Skeletal muscle tissue (tissue), 4 donors: ENCODE results near the gene PLCL2. TPM values are rescaled to one million over a fixed set of nuclear protein-coding genes. Genes with fewer than 3 reads are reported as not detected.
A peak's percentile ranks its signal among the peaks of the same experiment; 100 is the strongest.

Source experiments
- H3K27ac ChIP-seq: one replicate; pipeline ENCODE4 v1.7.0; 2013; ENCODE audit warnings: mild to moderate bottlenecking, low read depth, low read length, inconsistent platforms
- H3K27me3 ChIP-seq, 3 donors: one replicate each; pipeline ENCODE4 v1.7.0; 2013; ENCODE audit warnings: low read length in 3 of 3; ENCODE audit not compliant: control insufficient read depth in 3 of 3, insufficient read depth in 3 of 3
- H3K36me3 ChIP-seq, 3 donors: one replicate each; pipeline ENCODE4 v1.7.0; 2013; ENCODE audit warnings: low read length in 3 of 3; ENCODE audit not compliant: control insufficient read depth in 3 of 3, insufficient read depth in 3 of 3
- H3K4me1 ChIP-seq, 3 donors: one replicate each; pipeline ENCODE4 v1.7.0; 2013; ENCODE audit warnings: low read length in 3 of 3, mild to moderate bottlenecking in 3 of 3; ENCODE audit not compliant: control insufficient read depth in 3 of 3, insufficient read depth in 3 of 3
- H3K4me3 ChIP-seq, 3 donors: one replicate each; pipeline ENCODE4 v1.7.0; 2013; ENCODE audit warnings: low read length in 3 of 3
- H3K9ac ChIP-seq, 3 donors: one replicate each; pipeline ENCODE4 v1.7.0; 2013; ENCODE audit warnings: low read length in 3 of 3, mild to moderate bottlenecking in 3 of 3, moderate library complexity in 2 of 3, low read depth in 1 of 3
- H3K9me3 ChIP-seq, 3 donors: one replicate each; pipeline ENCODE4 v1.7.0; 2013; ENCODE audit warnings: low read length in 3 of 3; ENCODE audit not compliant: control insufficient read depth in 3 of 3
- total RNA-seq: library from RNA; depleted of rRNA; stranded (reverse); fragments of >200 nt; gene quantifications from one replicate; pipeline ENCODE4 v1.2.3, GENCODE V29; 2014
- donor health status: Osteomylitis.

Gene PLCL2
- total RNA-seq, 1 donor from 2014 or later, result 83.5 TPM

- H3K27me3 ChIP-seq, result no peaks in the 10 kb centered on the region
- H3K9me3 ChIP-seq, result no peaks in the 10 kb centered on the region
- H3K9ac ChIP-seq, result peak overlapping the region in 1 of 3 donors; percentile 8
- H3K4me1 ChIP-seq, result peaks cover 10 to 12% (median 12%) of the 10 kb centered on the region in 3 donors
- peak overlapping the region; percentile 50 for H3K27ac ChIP-seq
- H3K4me3 ChIP-seq, result peak overlapping the region in 1 of 3 donors; percentile 11
- H3K36me3 ChIP-seq, result peaks cover 0 to 10% (median 8%) of the 10 kb centered on the region in 3 donors
Observed at GRCh38 chr3:17070161-17070959, 185.6 kb downstream of the PLCL2 start.

DNA sequence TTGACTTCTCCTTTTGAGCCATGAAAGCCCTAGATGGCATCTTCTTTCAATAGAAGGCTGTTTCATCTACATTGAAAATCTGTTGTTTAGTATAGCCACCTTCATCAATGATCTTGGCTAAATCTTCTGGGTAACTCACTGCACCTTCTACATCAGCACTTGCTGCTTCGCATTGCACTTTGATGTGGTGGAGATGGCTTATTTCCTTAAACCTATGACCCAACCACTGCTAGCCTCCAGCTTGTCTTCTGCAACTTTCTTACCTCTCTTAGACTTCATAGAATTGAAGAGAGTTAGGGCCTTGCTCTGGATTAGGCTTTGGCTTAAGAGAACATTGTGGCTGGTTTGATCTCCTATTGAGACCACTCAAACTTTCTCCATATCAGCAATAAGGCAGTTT, 189.8 kb downstream of the PLCL2 start:
- Histone ChIP-seq H3K9ac (no peak overlapping the region), H3K4me1 (peaks cover 20 to 31% (median 22%) of the 10 kb centered on the region in 3 donors), H3K9me3 (no peaks in the 10 kb centered on the region), H3K27me3 (no peaks in the 10 kb centered on the region), H3K4me3 (no peak overlapping the region), H3K36me3 (peaks cover 0 to 5% (median 0%) of the 10 kb centered on the region in 3 donors), H3K27ac (no peak overlapping the region)

DNA sequence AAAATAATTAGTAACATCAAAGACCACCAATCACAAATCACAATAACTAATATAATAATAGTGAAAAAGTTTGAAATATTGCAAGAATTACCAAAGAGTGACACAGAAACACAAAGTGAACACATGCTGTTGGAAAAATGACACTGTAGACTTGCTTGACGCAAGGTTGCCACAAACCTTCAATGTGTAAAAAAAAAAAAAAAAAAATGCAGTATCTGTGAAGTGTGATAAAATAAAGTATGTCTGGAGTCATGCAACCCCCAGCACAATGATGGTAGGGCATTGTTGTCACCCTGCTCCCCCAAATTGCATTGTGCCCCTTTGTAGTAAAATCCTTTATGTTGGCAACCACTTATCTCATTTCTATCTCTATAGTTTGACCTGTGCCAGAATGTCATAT, 190.6 kb downstream of the PLCL2 start:
- Histone ChIP-seq H3K4me1 (peaks cover 13 to 25% (median 16%) of the 10 kb centered on the region in 3 donors), H3K27me3 (no peaks in the 10 kb centered on the region), H3K9me3 (no peaks in the 10 kb centered on the region), H3K36me3 (peaks cover 0 to 5% (median 0%) of the 10 kb centered on the region in 3 donors), H3K9ac (no peak overlapping the region), H3K4me3 (no peak overlapping the region), H3K27ac (no peak overlapping the region)

GRCh38 chr3:17075907-17076306, 191.2 kb downstream of the PLCL2 start:
- no peak overlapping the region for H3K27ac ChIP-seq
- H3K4me1 ChIP-seq, result peaks cover 8 to 24% (median 12%) of the 10 kb centered on the region in 3 donors
- H3K4me3 ChIP-seq, result no peak overlapping the region
- H3K27me3 ChIP-seq, result no peaks in the 10 kb centered on the region
- no peak overlapping the region for H3K9ac ChIP-seq
- no peaks in the 10 kb centered on the region for H3K9me3 ChIP-seq
- peaks cover 0 to 5% (median 0%) of the 10 kb centered on the region in 3 donors for H3K36me3 ChIP-seq

- Histone ChIP-seq H3K9ac (peak overlapping the region in 1 of 3 donors; percentile 18), H3K27me3 (no peaks in the 10 kb centered on the region), H3K27ac (peak overlapping the region; percentile 45), H3K36me3 (peaks cover 0 to 5% (median 0%) of the 10 kb centered on the region in 3 donors), H3K4me3 (no peak overlapping the region), H3K9me3 (no peaks in the 10 kb centered on the region), H3K4me1 (peaks cover 10 to 27% (median 21%) of the 10 kb centered on the region in 3 donors)
Observed at GRCh38 chr3:17076940-17077605, 192.3 kb downstream of the PLCL2 start.

GRCh38 chr3:17077606-17078005, 192.9 kb downstream of the PLCL2 start:
- Histone ChIP-seq H3K4me1 (peaks cover 10 to 27% (median 21%) of the 10 kb centered on the region in 3 donors), H3K36me3 (peaks cover 0 to 5% (median 0%) of the 10 kb centered on the region in 3 donors), H3K27me3 (no peaks in the 10 kb centered on the region), H3K9ac (no peak overlapping the region), H3K4me3 (peak overlapping the region in 2 of 3 donors; percentile 4 to 23), H3K9me3 (no peaks in the 10 kb centered on the region), H3K27ac (peak overlapping the region; percentile 45)

DNA sequence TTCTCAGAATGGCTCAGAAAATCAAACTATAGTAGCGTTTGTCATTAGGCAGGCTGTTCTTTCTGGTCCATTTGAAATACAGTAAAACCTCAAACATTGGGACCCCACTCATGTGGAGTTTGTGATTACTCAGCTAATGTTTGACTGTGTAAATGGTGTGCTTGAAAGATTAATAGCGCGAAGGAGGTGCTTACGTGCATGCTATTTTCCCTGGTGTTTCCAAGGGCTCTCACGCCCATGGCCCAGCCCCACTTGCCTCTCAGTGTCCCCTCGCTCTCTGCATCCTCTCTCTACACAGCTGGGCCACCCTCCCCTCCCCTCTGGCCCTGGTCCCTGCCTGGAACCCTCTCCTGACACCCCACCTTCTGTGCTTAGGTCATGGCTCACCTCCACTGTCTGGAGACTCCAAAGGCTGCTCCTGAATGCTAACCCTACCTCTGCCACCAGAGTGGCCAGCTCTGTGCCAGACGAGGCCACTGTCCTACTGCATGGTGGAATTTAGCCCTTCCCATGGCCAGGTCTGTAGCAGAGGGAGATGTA, 194.2 kb downstream of the PLCL2 start:
- Histone ChIP-seq H3K9ac (no peak overlapping the region), H3K9me3 (no peaks in the 10 kb centered on the region), H3K36me3 (no peaks in the 10 kb centered on the region), H3K4me1 (peaks cover 10 to 32% (median 21%) of the 10 kb centered on the region in 3 donors), H3K4me3 (no peak overlapping the region), H3K27me3 (no peaks in the 10 kb centered on the region), H3K27ac (no peak overlapping the region)

DNA sequence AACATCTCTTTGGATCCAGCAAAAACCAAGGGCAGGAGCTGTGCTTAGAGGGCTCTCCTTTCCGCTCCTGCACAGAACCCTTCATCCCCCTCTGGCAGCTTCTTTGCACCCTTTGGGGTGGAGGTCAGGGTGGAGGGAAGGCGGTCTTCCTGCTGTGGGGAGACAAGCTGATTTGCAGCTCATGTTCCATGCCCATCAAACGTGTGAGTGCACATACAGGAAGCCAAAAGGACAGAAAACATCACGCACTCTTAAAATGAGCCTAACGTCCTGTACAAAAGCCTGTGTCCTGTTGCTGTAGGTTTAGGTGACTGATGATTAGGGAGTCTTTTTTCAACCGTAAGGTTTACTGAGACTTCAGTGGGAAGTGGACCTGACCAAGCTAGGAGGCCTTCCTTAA, 195.2 kb downstream of the PLCL2 start:
- Histone ChIP-seq H3K4me3 (no peak overlapping the region), H3K27me3 (no peaks in the 10 kb centered on the region), H3K9me3 (no peaks in the 10 kb centered on the region), H3K36me3 (no peaks in the 10 kb centered on the region), H3K9ac (no peak overlapping the region), H3K4me1 (peaks cover 10 to 32% (median 21%) of the 10 kb centered on the region in 3 donors), H3K27ac (no peak overlapping the region)

DNA sequence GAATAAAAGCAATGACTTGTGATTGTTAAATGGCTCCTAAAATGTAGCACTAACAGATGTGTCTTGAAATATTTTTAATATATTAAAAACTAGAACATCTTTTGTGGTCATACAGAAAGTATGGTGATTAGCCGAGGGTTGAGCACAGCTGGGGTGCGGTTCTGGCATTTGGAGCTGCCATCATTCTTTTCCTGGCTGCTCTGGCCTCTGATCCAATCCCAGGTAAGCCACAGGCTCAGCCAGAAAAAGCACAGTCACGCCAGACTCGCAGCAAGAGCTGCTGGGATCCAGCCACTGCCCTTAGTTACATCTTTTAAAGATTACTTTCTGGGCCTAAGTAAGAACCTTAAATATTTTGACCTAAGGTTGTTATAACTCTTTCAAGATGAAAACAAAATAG, 196.8 kb downstream of the PLCL2 start:
- H3K4me1 ChIP-seq, result peaks cover 10 to 32% (median 21%) of the 10 kb centered on the region in 3 donors
- no peaks in the 10 kb centered on the region for H3K9me3 ChIP-seq
- no peaks in the 10 kb centered on the region for H3K36me3 ChIP-seq
- no peaks in the 10 kb centered on the region for H3K27me3 ChIP-seq
- H3K27ac ChIP-seq, result peak overlapping the region; percentile 16
- H3K4me3 ChIP-seq, result no peak overlapping the region
- no peak overlapping the region for H3K9ac ChIP-seq

DNA sequence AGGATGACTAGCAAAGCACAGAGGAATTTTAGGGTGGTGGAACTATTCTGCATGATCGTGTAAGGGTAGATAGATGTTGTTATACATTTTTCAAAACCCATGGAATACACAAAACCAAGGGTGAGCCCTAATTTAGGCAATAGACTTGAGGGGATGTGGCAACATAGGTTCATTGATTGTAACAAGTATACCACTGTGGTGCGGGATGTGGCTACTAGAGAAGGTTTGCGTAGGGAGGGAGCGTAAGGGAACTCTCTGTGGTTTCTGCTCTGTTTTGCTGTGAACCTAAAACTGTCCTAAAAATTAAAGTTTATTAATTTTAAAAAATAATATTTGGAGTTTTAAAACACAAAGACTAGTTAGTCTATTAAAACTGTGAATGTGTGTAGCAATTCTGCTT, 202.8 kb downstream of the PLCL2 start:
- Histone ChIP-seq H3K27me3 (no peaks in the 10 kb centered on the region), H3K9me3 (no peaks in the 10 kb centered on the region), H3K4me3 (no peak overlapping the region), H3K9ac (no peak overlapping the region), H3K36me3 (no peaks in the 10 kb centered on the region), H3K4me1 (peaks cover 37 to 49% (median 40%) of the 10 kb centered on the region in 3 donors), H3K27ac (peak overlapping the region; percentile 86)
